WTC11 (cell line): Measurements from ENCODE around the gene GHRL. TPM values are rescaled to one million over a fixed set of nuclear protein-coding genes. Genes with fewer than 3 reads are reported as not detected.
A peak's percentile ranks its signal among the peaks of the same experiment; 100 is the strongest.

Experiments used
- ATAC-seq: fragments of 200-7000 bp; cut with Tn5 transposase; 2 replicates; pipeline ENCODE4 v1.10.0; 2021; ENCODE audit warnings: mild to moderate bottlenecking, moderate library complexity
- CTCF ChIA-PET: fragments of 300-600 bp; sonication (Branson Sonifier 250); formaldehyde crosslinking; loops from one replicate; lab custom pipeline; 2021; ENCODE audit warnings: antibody characterized with exemption; lab: Charles Lee
- POLR2A ChIA-PET: fragments of 350-600 bp; sonication (Branson Sonifier 250); formaldehyde crosslinking; loops from one replicate; lab custom pipeline; 2021; ENCODE audit warnings: antibody characterized with exemption; lab: Charles Lee
- DNase-seq: peaks from one replicate; pipeline ENCODE4 v3.0.0; 2021; ENCODE audit warnings: low spot score
- H3K27ac Mint-ChIP-seq: 2 replicates; pipeline ENCODE4 v1.8.0; 2021; ENCODE audit warnings: mixed read lengths
- H3K27me3 Mint-ChIP-seq: 2 replicates; pipeline ENCODE4 v1.8.0; 2021; ENCODE audit warnings: low read depth, mild to moderate bottlenecking, moderate library complexity, mixed read lengths
- H3K36me3 Mint-ChIP-seq: 2 replicates; pipeline ENCODE4 v1.8.0; 2021; ENCODE audit warnings: mixed read lengths
- H3K4me1 Mint-ChIP-seq: 2 replicates; pipeline ENCODE4 v1.8.0; 2022; ENCODE audit warnings: mixed read lengths
- H3K4me3 Mint-ChIP-seq: 2 replicates; pipeline ENCODE4 v1.8.0; 2021; ENCODE audit warnings: mild to moderate bottlenecking, moderate library complexity, mixed read lengths
- H3K9me3 Mint-ChIP-seq: 2 replicates; pipeline ENCODE4 v1.8.0; 2021; ENCODE audit warnings: mixed read lengths
- CREB1 ChIP-seq: sonication (generic); formaldehyde crosslinking; IDR thresholded peaks from 2 replicates; pipeline ENCODE4 v1.8.0; 2023; ENCODE audit warnings: mild to moderate bottlenecking, missing genetic modification reagents
- EMX1 ChIP-seq: fragments of 250-450 bp; sonication (Bioruptor Pico); IDR thresholded peaks from 2 replicates; pipeline ENCODE4 v1.8.0; 2021; ENCODE audit warnings: mild to moderate bottlenecking
- JAZF1 ChIP-seq: fragments of 250-450 bp; sonication (Bioruptor Pico); IDR thresholded peaks from 2 replicates; pipeline ENCODE4 v1.9.0; 2021; ENCODE audit warnings: moderate library complexity, mild to moderate bottlenecking, inconsistent platforms
- MYBL2 ChIP-seq: sonication (generic); formaldehyde crosslinking; IDR thresholded peaks from 2 replicates; pipeline ENCODE4 v1.8.1; 2023; ENCODE audit warnings: mild to moderate bottlenecking, moderate library complexity, missing genetic modification reagents
- PRDM15 ChIP-seq: sonication (generic); formaldehyde crosslinking; IDR thresholded peaks from 2 replicates; pipeline ENCODE4 v1.8.0; 2022; ENCODE audit warnings: missing genetic modification reagents
- RELA ChIP-seq: sonication (generic); formaldehyde crosslinking; IDR thresholded peaks from 2 replicates; pipeline ENCODE4 v1.8.1; 2022; ENCODE audit warnings: missing genetic modification reagents, mild to moderate bottlenecking, borderline replicate concordance
- RORB ChIP-seq: fragments of 250-450 bp; sonication (Bioruptor Pico); IDR thresholded peaks from 2 replicates; pipeline ENCODE4 v1.9.0; 2021; ENCODE audit warnings: mild to moderate bottlenecking
- SMAD4 ChIP-seq: sonication (generic); formaldehyde crosslinking; IDR thresholded peaks from 2 replicates; pipeline ENCODE4 v1.8.0; 2022; ENCODE audit warnings: mild to moderate bottlenecking, missing genetic modification reagents
- TEAD1 ChIP-seq: sonication (generic); formaldehyde crosslinking; IDR thresholded peaks from 2 replicates; pipeline ENCODE4 v1.8.0; 2022; ENCODE audit warnings: mild to moderate bottlenecking, missing genetic modification reagents
- ZBTB43 ChIP-seq: sonication (generic); formaldehyde crosslinking; IDR thresholded peaks from 2 replicates; pipeline ENCODE4 v1.8.1; 2023; ENCODE audit warnings: mild to moderate bottlenecking, missing genetic modification reagents
- ZNF121 ChIP-seq: sonication (generic); formaldehyde crosslinking; IDR thresholded peaks from 2 replicates; pipeline ENCODE4 v1.8.0; 2023; ENCODE audit warnings: missing genetic modification reagents
- ZNF219 ChIP-seq: sonication (generic); formaldehyde crosslinking; IDR thresholded peaks from 2 replicates; pipeline ENCODE4 v1.8.0; 2023; ENCODE audit warnings: missing genetic modification reagents, mild to moderate bottlenecking, borderline replicate concordance
- ZNF232 ChIP-seq: sonication (generic); formaldehyde crosslinking; IDR thresholded peaks from 2 replicates; pipeline ENCODE4 v1.8.0; 2022; ENCODE audit warnings: mild to moderate bottlenecking, missing genetic modification reagents
- ZNF423 ChIP-seq: fragments of 250-450 bp; sonication (Bioruptor Pico); IDR thresholded peaks from 2 replicates; pipeline ENCODE4 v2.1.2; 2022; ENCODE audit warnings: mild to moderate bottlenecking, moderate library complexity
- total RNA-seq: library from RNA; stranded (reverse); gene quantifications from 3 replicates; pipeline ENCODE4 v1.2.3, GENCODE V29; 2021
- TF ChIP-seq, protein P1 (sequence below): sonication (generic); formaldehyde crosslinking; IDR thresholded peaks from 2 replicates; pipeline ENCODE4 v1.8.1; 2022; ENCODE audit warnings: missing genetic modification reagents, borderline replicate concordance
- TF ChIP-seq, protein P2 (sequence below): sonication (generic); formaldehyde crosslinking; IDR thresholded peaks from 2 replicates; pipeline ENCODE4 v1.8.0; 2023; ENCODE audit warnings: mild to moderate bottlenecking, missing genetic modification reagents
- TF ChIP-seq, protein P3 (sequence below): sonication (generic); formaldehyde crosslinking; IDR thresholded peaks from 2 replicates; pipeline ENCODE4 v1.8.0; 2023; ENCODE audit warnings: missing genetic modification reagents

GHRL gene
- total RNA-seq, 1 experiment from 2014 or later = 0.35 TPM

DNA sequence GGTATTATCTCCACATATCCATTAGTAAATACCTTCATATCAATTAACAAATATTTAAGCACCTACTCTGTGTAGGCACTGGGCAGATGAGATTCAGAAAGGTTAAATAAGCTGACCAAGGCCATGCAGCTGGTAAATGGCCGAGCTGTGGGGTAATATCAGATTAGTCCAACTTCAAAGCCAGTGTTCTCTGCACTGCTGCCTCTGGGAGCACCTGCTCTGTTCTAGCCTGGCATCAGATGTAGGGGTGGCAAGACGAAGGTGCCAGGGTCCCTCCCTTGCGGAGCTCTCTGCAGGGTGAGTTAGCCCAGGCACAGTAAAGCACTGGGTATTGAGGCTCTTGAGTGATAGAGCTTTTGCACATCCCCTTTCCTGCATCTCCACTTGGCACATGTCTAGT lies 39.0 kb downstream of the GHRL start:
- ATAC-seq (no peak), DNase-seq (no peak)
- TF ChIP-seq TEAD1 (CRISPR knock-in tag) (no peak), PRDM15 (no peak)
- Mint-ChIP-seq H3K27ac (peak overlapping the region; percentile 69; the same call in 1 of the 2 replicates), H3K36me3 (peaks cover 49% of the 10 kb centered on the region), H3K4me3 (no peak overlapping the region), H3K4me1 (peaks cover 19% of the 10 kb centered on the region), H3K27me3 (no peaks in the 10 kb centered on the region), H3K9me3 (no peaks in the 10 kb centered on the region)
- CTCF ChIA-PET = interaction anchor here (0.5 to 1.3 kb wide), 2 partner anchors 10 to 28 kb away, joined by 4 to 7 read pairs; no protein-coding TSS in a partner anchor
- POLR2A ChIA-PET = interaction anchor here (0.6 kb wide), 1 partner anchor 267 kb away, joined by 3 read pairs; the partner anchor contains the start of gene EMC3

DNA sequence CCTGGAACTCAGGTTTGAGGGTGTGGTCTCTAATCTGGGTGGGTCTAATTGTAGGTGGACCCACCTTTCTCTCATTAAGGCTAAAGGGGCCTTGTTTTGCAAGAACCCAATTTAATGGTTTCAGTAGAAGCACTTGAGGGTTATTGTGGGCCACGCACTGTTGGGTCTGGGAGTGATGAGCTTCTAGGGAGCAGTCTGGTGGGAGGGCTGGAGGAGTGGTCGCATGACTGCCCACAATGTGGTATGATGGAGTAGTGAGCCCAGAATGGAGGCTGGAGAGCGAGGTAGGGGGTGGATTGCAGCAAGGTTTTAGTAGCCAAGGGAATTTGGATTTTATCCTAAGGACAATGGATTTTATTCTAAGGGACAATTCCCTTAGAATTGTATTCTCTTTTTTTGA lies 41.7 kb downstream of the GHRL start:
- Mint-ChIP-seq H3K4me1 (peaks cover 25% of the 10 kb centered on the region), H3K4me3 (peak overlapping the region; percentile 92), H3K9me3 (peaks cover 11% of the 10 kb centered on the region), H3K36me3 (peaks cover 47% of the 10 kb centered on the region), H3K27ac (no peak overlapping the region), H3K27me3 (peaks cover 18% of the 10 kb centered on the region)
- no peak for DNase-seq
- ATAC-seq = no peak
- ChIA-PET CTCF (no interaction called here), POLR2A (interaction anchor here (0.5 kb wide), 1 partner anchor 41 kb away, joined by 3 read pairs; no protein-coding TSS in a partner anchor)
- TF ChIP-seq, protein P1, sequence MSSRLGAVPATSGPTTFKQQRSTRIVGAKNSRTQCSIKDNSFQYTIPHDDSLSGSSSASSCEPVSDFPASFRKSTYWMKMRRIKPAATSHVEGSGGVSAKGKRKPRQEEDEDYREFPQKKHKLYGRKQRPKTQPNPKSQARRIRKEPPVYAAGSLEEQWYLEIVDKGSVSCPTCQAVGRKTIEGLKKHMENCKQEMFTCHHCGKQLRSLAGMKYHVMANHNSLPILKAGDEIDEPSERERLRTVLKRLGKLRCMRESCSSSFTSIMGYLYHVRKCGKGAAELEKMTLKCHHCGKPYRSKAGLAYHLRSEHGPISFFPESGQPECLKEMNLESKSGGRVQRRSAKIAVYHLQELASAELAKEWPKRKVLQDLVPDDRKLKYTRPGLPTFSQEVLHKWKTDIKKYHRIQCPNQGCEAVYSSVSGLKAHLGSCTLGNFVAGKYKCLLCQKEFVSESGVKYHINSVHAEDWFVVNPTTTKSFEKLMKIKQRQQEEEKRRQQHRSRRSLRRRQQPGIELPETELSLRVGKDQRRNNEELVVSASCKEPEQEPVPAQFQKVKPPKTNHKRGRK (CRISPR knock-in tag) = no peak
- TF ChIP-seq RORB (no peak), CREB1 (CRISPR knock-in tag) (no peak), PRDM15 (peak; percentile 36; the same call in 1 of the 2 replicates), ZNF219 (CRISPR knock-in tag) (no peak), RELA (CRISPR knock-in tag) (no peak), ZNF121 (CRISPR knock-in tag) (no peak)

DNA sequence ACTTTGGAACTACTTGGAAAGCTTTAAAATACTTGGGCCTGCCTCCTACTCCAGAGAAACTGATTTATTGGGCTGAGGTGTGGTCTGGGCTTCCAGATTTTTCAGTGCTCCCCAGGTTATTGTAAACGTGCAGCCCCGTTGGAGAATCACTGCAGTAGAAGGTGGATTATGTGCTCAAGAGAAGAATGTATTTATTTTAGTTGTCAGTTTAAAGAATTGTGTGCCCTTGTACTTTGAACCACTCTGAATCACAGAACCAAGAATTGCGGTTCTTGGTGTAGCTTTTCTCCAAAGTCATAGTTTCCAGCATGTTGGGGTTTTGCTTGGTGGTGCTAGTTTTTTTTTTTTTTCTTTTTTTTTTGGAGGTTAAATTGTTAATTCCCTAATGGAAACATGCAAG lies 42.9 kb downstream of the GHRL start:
- Mint-ChIP-seq H3K36me3 (peaks cover 48% of the 10 kb centered on the region), H3K9me3 (peaks cover 20% of the 10 kb centered on the region), H3K27me3 (peaks cover 24% of the 10 kb centered on the region), H3K4me1 (peaks cover 25% of the 10 kb centered on the region), H3K4me3 (peak overlapping the region; percentile 92), H3K27ac (peak overlapping the region; percentile 11; the same call in 1 of the 2 replicates)
- no peak for ATAC-seq
- TF ChIP-seq, protein P2, sequence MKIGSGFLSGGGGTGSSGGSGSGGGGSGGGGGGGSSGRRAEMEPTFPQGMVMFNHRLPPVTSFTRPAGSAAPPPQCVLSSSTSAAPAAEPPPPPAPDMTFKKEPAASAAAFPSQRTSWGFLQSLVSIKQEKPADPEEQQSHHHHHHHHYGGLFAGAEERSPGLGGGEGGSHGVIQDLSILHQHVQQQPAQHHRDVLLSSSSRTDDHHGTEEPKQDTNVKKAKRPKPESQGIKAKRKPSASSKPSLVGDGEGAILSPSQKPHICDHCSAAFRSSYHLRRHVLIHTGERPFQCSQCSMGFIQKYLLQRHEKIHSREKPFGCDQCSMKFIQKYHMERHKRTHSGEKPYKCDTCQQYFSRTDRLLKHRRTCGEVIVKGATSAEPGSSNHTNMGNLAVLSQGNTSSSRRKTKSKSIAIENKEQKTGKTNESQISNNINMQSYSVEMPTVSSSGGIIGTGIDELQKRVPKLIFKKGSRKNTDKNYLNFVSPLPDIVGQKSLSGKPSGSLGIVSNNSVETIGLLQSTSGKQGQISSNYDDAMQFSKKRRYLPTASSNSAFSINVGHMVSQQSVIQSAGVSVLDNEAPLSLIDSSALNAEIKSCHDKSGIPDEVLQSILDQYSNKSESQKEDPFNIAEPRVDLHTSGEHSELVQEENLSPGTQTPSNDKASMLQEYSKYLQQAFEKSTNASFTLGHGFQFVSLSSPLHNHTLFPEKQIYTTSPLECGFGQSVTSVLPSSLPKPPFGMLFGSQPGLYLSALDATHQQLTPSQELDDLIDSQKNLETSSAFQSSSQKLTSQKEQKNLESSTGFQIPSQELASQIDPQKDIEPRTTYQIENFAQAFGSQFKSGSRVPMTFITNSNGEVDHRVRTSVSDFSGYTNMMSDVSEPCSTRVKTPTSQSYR = no peak
- TF ChIP-seq JAZF1 (no peak), ZNF423 (CRISPR knock-in tag) (no peak), EMX1 (CRISPR knock-in tag) (no peak), MYBL2 (no peak), SMAD4 (CRISPR knock-in tag) (no peak), ZNF232 (no peak), ZBTB43 (CRISPR knock-in tag) (no peak)
- TF ChIP-seq, protein P3, sequence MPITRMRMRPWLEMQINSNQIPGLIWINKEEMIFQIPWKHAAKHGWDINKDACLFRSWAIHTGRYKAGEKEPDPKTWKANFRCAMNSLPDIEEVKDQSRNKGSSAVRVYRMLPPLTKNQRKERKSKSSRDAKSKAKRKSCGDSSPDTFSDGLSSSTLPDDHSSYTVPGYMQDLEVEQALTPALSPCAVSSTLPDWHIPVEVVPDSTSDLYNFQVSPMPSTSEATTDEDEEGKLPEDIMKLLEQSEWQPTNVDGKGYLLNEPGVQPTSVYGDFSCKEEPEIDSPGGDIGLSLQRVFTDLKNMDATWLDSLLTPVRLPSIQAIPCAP (CRISPR knock-in tag) = no peak
- POLR2A ChIA-PET = no interaction called here
- no peak for DNase-seq
- CTCF ChIA-PET = interaction anchor here (2.6 kb wide), 1 partner anchor 14 kb away, joined by 18 read pairs; no protein-coding TSS in a partner anchor
